D721Med (cell line): Measurements from ENCODE around the gene NKX2-4.

Experiments used
- DNase-seq: peaks from one replicate; pipeline ENCODE4 v3.0.0; 2011; ENCODE audit warnings: low spot score; ENCODE audit not compliant: insufficient read length
- FAIRE-seq: peaks from 2 replicates; lab custom pipeline; 2011; peaks lifted over from hg19 to GRCh38; lab: Jason Lieb, UNC
- TF ChIP-seq, protein P1 (sequence below): IDR thresholded peaks from 2 replicates; pipeline ENCODE4 v1.5.1; 2012; ENCODE audit warnings: mild to moderate bottlenecking, control low read depth; ENCODE audit not compliant: insufficient read depth; ENCODE audit errors: missing control alignments

The NKX2-4 gene

DNA sequence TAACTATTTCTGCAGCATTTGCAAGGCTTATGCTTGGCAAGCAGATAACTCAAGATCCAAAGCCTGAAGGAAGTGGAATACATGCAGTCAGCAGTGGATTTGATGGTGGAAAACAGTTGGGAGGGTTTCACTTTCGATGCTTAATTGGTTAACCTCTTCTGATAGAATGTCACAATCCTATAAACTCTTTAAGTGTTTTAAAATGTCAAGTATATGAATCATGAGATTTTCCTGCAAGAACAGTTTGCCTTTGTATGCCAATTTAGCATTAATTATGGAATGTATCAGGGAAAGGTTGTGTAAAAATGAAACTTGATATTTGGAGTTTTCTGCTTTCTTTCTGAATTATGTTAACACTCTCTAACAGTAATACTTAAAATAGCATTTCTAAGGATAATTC, 36.6 kb downstream of the NKX2-4 start:
- TF ChIP-seq, protein P1, sequence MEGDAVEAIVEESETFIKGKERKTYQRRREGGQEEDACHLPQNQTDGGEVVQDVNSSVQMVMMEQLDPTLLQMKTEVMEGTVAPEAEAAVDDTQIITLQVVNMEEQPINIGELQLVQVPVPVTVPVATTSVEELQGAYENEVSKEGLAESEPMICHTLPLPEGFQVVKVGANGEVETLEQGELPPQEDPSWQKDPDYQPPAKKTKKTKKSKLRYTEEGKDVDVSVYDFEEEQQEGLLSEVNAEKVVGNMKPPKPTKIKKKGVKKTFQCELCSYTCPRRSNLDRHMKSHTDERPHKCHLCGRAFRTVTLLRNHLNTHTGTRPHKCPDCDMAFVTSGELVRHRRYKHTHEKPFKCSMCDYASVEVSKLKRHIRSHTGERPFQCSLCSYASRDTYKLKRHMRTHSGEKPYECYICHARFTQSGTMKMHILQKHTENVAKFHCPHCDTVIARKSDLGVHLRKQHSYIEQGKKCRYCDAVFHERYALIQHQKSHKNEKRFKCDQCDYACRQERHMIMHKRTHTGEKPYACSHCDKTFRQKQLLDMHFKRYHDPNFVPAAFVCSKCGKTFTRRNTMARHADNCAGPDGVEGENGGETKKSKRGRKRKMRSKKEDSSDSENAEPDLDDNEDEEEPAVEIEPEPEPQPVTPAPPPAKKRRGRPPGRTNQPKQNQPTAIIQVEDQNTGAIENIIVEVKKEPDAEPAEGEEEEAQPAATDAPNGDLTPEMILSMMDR, result no peak
- DNase-seq (no peak), FAIRE-seq (no peak)

DNA sequence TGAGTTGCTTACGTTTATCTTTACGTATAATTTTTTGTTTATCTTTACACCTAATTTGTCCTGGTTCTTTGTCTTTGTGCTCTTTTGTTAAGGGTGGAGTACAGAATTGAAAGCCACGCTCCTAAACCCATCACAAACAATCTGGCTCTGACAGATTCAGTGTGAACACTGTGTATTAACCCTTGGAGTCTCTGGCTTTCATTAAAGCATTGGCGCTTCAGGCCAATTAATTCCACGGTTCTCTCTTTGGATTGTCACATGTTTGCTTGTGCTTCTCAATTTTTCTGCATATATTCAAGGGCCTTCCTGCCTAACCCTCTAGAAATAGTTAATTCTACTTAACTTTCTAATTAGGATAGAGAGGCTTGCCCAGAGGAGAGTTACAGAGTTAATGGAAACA, 38.6 kb downstream of the NKX2-4 start:
- FAIRE-seq (no peak), DNase-seq (no peak)
- TF ChIP-seq, protein P1, result no peak

DNA sequence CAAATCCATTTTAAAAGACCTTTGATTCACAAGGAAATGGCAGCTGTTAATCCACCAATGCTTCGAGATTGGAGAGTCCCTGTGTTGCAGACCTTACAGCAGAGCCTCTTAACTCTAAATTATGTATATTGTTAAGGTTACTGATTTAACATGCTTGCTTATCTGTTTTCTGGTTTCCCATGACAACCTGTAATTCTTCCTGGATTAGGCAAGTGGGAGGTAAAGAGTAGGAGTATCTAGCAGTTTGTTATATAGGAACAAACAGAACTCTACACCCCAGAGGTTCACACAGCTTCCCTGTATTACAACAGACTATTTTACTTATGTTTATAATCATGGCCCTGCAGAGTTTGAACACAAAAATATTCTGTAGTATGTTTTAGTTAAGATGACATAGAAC, 39.5 kb downstream of the NKX2-4 start:
- DNase-seq (no peak), FAIRE-seq (no peak)
- TF ChIP-seq, protein P1, result no peak

DNA sequence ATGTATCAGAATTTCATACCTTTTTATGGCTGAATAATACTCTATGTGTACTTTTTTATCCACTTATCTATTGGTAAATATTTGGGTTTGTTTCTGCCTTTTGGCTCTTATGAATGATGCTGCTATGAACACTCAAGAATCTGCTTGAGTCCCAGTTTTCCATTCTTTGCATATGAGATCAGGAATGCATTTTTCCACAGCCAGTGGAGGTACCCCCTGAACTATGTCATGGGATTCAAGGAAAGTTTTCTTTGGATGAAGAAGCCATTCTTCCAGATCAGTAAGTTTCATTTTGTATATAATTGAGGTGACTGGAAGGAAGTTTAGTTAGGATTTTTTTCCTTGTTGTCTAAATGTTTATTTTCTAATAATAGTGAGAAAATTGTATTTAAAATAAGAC, 40.9 kb downstream of the NKX2-4 start:
- no peak for FAIRE-seq

DNA sequence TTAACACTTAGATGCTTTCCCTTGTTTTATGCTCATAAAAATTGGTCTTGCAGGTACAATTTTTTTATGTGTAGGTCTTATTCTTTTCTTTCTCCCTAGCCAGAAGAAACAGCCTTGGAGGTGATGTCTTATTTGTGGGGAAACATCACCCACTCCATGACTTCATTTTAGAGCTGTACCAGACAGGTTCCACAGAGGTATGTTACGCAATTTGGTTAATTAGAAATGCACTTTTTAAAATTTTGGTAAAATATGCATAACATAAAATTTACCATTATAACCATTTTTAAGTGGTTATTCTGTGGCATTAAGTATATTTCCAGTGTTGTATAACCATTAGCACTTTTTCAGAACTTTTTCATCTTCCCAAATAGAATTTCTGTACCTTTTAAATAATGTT, 41.3 kb downstream of the NKX2-4 start:
- FAIRE-seq (no peak), DNase-seq (no peak)
- TF ChIP-seq, protein P1, result no peak

More for the DNA sequence above, 40.9 kb downstream of the NKX2-4 start:
- TF ChIP-seq, protein P1, result no peak
- DNase-seq, result no peak

DNA sequence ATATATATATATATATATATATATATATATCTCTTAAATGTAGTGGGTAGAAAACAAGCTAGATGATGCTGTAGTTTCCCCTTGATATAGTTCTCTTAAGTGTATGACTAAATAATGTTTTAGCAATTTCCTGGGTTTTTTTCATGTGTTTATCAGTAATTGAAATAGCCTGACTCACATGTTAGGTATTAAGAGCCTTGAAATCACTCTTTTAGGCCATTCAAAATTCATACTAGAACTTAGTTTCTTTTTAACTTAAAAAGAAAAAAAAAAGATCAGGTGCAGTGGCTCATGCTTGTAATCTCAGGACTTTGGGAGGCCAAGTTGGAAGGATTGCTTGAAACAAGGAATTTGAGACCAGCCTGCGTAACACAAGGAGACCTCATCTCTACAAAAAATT, 44.1 kb downstream of the NKX2-4 start:
- no peak for FAIRE-seq
- TF ChIP-seq, protein P1, result no peak
- DNase-seq, result no peak

DNA sequence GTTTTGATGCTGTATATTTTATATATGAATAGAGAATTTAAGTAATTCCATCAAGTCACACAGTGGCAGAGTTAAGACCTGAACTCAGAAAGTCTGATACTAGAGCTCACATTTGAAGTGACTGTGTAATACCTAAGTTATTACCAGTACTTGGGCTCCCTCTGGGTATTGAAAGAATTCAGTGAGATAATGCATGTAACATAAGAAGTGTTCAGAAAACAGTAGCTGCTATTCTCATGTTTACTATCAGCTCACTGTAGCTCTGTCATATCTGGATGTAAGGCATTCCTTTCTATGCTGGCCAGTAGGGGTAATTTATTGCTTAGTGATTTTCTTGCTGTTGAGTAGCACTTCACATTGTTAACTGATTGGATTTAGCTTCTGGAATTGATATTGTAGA, 44.6 kb downstream of the NKX2-4 start:
- FAIRE-seq (no peak), DNase-seq (no peak)
- TF ChIP-seq, protein P1, result no peak
